Epithelial cell of esophagus (primary cell): Measurements from ENCODE around the gene EHD1.

Experiments used
- DNase-seq: peaks from one replicate; pipeline ENCODE4 v3.0.0; 2010; ENCODE audit warnings: low read depth
- H3K4me3 ChIP-seq: 2 replicates; pipeline ENCODE4 v1.5.1; 2011; ENCODE audit warnings: mild to moderate bottlenecking, low read length, control low read depth
- TF ChIP-seq, protein P1 (sequence below): IDR thresholded peaks from 2 replicates; pipeline ENCODE4 v1.5.1; 2011; ENCODE audit warnings: low read depth, mild to moderate bottlenecking, low read length, control low read depth, inconsistent platforms; ENCODE audit not compliant: insufficient read depth; ENCODE audit errors: missing control alignments

EHD1 gene

DNA sequence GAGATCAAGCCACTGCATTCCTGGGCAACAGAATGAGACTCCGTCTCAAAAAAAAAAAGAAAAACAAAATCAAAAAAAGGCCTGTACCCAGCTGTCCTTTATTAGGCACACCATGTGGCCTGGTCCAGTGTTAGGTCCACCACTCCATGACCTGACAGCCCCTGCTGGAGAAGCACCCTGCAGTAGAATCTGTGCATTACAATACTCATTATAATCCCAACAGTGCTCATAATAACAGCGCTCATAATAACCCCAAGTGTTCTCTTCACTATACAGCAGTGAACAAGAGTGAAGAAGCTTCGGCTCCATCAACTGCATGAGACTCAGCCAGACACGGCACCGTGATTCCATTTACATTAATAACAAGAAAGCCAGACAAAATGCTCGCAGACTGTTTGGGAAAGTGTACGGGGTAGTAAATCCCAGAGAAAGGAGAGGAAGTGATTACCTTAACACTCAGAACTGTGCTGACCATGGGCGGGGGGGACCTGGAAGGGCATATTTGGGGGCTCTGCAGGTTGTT lies 8.9 kb upstream of the EHD1 start:
- DNase-seq, result no peak
- no peak overlapping the region for H3K4me3 ChIP-seq
- TF ChIP-seq, protein P1, sequence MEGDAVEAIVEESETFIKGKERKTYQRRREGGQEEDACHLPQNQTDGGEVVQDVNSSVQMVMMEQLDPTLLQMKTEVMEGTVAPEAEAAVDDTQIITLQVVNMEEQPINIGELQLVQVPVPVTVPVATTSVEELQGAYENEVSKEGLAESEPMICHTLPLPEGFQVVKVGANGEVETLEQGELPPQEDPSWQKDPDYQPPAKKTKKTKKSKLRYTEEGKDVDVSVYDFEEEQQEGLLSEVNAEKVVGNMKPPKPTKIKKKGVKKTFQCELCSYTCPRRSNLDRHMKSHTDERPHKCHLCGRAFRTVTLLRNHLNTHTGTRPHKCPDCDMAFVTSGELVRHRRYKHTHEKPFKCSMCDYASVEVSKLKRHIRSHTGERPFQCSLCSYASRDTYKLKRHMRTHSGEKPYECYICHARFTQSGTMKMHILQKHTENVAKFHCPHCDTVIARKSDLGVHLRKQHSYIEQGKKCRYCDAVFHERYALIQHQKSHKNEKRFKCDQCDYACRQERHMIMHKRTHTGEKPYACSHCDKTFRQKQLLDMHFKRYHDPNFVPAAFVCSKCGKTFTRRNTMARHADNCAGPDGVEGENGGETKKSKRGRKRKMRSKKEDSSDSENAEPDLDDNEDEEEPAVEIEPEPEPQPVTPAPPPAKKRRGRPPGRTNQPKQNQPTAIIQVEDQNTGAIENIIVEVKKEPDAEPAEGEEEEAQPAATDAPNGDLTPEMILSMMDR, result no peak

DNA sequence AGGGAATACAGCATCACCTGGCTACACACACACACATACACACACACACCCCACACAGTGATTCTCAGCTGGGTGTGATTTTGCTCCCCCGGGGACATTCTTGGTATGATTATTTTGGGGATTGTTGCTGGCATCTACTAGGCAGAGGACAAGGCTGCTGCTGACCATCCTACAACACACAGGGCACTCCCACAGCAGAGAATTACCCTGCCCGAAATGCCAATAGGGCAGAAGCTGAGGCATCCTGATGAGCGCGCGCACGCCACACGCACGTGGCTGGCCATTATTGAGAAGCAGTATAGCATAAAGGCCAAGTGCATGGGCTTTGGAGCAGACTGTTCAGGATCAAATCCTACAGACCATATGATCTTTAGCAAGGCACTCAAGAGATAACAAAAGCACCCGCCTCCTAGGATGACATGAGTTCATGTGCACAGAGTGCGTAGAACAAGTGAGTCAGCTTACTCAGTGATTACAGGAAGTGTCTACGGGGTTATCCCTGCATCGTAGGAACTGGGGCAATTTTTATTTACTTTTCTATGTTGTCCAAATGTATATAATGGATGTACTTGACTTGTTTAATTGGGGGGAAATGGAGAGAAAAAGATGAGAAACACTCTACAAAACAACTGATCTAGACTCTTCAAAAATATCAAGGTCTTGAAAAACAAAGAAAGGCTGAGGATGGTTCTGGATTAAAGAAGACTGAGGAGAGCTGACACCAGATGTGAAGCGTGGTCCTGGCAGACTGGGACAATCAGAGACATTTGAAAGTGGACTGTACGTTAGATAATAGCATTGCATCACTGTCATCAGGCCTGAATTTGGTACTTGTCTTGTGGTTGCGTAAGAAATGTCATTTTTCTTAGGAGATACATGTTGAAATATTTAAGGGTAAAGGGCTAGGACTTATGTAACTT lies 7.2 kb upstream of the EHD1 start:
- TF ChIP-seq, protein P1, result no peak
- no peak overlapping the region for H3K4me3 ChIP-seq
- DNase-seq, result peak; percentile 80

DNA sequence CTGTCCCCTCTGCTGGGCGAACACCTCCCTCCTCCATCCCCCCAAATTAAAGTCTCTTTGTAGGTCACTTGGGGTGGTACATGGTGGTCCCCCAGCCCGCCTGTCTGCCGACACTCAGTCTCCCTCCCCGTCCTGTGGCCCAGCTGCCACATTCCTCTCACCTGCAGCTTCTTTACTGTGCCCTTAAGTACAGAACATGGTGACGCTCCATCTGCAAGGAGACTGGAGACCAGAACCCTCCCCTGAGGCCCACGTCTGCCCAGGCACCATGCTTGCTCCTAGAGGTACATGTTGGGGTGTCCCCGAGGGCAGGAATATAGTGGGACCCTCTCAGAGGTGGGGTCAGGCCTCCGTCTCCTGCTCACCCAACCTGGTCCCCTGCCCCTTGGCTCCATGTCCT lies 5.6 kb upstream of the EHD1 start:
- TF ChIP-seq, protein P1, result no peak
- no peak for DNase-seq
- H3K4me3 ChIP-seq, result no peak overlapping the region

DNA sequence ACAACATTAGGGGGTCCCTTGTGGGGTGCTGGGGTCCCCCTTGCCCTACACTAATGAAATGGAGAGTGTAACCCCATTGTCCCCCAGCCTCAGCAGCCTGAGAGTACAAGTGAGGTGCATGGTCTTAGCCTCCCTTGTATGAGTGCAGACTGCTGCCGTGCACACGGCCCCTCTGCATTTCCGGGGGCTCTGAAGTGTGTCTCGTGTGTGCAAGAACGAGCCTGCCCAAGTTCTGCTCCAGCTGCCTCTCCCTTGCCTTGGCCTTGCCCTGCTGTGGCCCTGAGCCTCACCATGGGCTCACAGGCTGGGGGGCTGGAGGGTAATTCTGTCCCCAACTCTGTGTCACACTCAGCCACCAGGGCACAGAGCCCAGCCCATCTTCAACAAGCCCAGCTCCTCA lies 5.2 kb upstream of the EHD1 start:
- TF ChIP-seq, protein P1, result no peak

DNA sequence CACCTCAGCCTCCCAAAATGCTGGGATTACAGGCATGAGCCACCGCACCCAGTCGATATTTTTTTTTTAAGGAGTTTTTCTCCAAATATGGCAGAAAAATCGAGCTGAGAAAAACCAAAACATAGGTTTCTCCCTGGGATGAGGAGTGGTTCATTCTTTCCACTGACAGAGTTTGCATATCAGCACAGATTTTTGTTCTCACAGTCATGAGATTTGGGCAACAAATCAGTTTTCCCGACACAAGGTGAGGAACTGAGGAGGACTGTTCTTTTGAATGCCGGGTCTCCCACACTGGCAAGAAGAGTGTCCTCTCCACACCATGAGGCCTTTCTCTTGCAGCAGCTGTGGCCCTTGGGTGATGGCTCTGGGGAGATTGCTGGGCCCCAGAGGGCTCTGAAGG lies 3.8 kb upstream of the EHD1 start:
- TF ChIP-seq, protein P1, result no peak
- no peak for DNase-seq
- H3K4me3 ChIP-seq, result no peak overlapping the region

More for the DNA sequence above, 5.2 kb upstream of the EHD1 start:
- DNase-seq, result no peak
- H3K4me3 ChIP-seq, result no peak overlapping the region

DNA sequence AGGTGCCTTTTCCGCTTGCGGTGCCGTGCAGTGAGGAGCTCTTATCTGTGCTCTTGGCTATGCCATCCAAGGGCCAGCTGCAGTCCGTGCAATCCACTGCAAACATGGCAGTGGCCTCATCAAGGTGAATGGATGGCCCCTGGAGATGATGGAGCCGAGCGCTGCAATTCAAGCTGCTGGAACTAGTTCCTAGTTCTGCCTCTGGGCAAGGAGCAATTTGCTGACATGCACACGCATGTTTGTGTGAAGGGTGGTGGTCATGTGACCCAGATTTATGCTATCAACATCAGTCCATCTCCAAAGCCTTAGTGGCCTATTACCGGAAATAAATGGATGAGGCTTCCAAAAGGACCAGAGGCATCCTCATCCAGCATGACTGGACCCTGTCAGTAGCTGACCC lies 3.1 kb upstream of the EHD1 start:
- no peak overlapping the region for H3K4me3 ChIP-seq
- peak; percentile 88 for DNase-seq
- TF ChIP-seq, protein P1, result no peak
